ENCODE measurements around the gene PDCL2. TPM values are rescaled to one million over a fixed set of nuclear protein-coding genes. Genes with fewer than 3 reads are reported as not detected.
"Not testable (repeated sequence)": the region's sequence is repeated elsewhere in the genome, so short reads cannot be mapped to it uniquely, and the experiment has no call there.

Gene PDCL2
- total RNA-seq, 2 experiments from 2014 or later, result not detected

DNA sequence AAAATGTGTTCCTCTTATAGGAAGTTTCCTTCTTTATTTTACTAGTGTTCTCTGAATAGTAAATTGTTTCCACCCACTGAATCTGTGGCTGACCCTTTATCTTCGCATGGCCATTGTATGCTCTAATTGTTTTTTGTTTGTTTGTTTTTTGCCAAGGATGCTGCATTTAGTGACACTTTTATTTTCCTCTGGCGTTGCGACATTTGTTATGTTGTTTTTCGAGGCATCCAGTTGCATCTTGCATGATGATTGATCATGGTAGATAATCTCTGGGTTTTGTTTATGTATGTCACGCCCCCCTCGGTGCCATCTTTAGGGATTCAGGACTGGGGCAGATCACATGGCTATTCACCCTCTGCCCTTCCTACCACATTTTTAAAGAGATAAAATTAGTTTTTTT is 41.9 kb upstream of the PDCL2 start:
- Histone ChIP-seq H3K36me3 (ENCODE audit: insufficient read depth, low read length) (no peaks in the 10 kb centered on the region), H3K27me3 (ENCODE audit: control insufficient read depth in 1 of 2, insufficient read depth in 2 of 2, low read length in 2 of 2) (peaks cover 24 to 53% of the 10 kb centered on the region in 2 experiments), H3K9me3 (ENCODE audit: control insufficient read depth in 1 of 2, insufficient read depth in 1 of 2, low read length in 2 of 2) (no peaks in the 10 kb centered on the region), H3K4me3 (ENCODE audit: low read length) (no peak overlapping the region), H3K4me1 (ENCODE audit: insufficient read depth, low read length) (peaks cover 11% of the 10 kb centered on the region), H3K27ac (ENCODE audit: low read depth in 1 of 2, low read length in 2 of 2) (no peak overlapping the region)
- H3K27ac Mint-ChIP-seq, result no peak overlapping the region
- no peak for DNase-seq
- H3K4me1 Mint-ChIP-seq (ENCODE audit: low read depth), result peaks cover 19% of the 10 kb centered on the region
- no peak overlapping the region for H3K4me3 Mint-ChIP-seq
- peaks cover 78% of the 10 kb centered on the region for H3K27me3 Mint-ChIP-seq
- no peak for ATAC-seq (ENCODE audit: poor library complexity)
- TF ChIP-seq, protein P1, sequence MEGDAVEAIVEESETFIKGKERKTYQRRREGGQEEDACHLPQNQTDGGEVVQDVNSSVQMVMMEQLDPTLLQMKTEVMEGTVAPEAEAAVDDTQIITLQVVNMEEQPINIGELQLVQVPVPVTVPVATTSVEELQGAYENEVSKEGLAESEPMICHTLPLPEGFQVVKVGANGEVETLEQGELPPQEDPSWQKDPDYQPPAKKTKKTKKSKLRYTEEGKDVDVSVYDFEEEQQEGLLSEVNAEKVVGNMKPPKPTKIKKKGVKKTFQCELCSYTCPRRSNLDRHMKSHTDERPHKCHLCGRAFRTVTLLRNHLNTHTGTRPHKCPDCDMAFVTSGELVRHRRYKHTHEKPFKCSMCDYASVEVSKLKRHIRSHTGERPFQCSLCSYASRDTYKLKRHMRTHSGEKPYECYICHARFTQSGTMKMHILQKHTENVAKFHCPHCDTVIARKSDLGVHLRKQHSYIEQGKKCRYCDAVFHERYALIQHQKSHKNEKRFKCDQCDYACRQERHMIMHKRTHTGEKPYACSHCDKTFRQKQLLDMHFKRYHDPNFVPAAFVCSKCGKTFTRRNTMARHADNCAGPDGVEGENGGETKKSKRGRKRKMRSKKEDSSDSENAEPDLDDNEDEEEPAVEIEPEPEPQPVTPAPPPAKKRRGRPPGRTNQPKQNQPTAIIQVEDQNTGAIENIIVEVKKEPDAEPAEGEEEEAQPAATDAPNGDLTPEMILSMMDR (IDR thresholded peaks at IDR 0.05), result no peak
- no peaks in the 10 kb centered on the region for H3K9me3 Mint-ChIP-seq
- POLR2A ChIA-PET, result no interaction called here
- intact Hi-C loops (cut with DNase I, micrococcal nuclease), result no loop called here
- no peaks in the 10 kb centered on the region for H3K36me3 Mint-ChIP-seq (ENCODE audit: low read depth)
- CTCF ChIA-PET, result no interaction called here

DNA sequence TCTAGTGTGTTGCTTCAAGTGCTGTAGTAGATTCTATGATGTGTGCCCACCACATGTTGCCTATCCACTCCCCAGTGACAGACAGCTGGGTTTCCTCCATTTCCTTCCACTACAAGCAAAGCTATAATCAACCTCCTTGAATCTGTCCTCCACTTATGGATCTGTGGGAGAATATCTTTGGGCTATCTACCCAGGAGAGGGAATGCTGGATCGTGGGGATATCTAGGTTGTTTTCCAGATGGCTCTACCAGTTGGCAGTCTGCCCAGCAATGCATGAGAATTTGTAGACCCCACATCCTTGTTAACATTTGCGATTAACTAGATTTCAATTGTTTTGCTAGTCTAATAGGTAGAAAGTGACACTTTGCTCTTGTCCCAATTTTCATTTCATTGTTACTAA is 33.8 kb upstream of the PDCL2 start:
- H3K36me3 ChIP-seq (ENCODE audit: insufficient read depth, low read length), result no peaks in the 10 kb centered on the region
- no peak overlapping the region for H3K4me3 ChIP-seq (ENCODE audit: low read length)
- peaks cover 0 to 10% of the 10 kb centered on the region in 2 experiments for H3K27me3 ChIP-seq (ENCODE audit: control insufficient read depth in 1 of 2, insufficient read depth in 2 of 2, low read length in 2 of 2)
- ChIA-PET POLR2A (no interaction called here), CTCF (no interaction called here)
- no peaks in the 10 kb centered on the region for H3K9me3 Mint-ChIP-seq
- H3K36me3 Mint-ChIP-seq (ENCODE audit: low read depth), result no peaks in the 10 kb centered on the region
- H3K4me3 Mint-ChIP-seq, result no peak overlapping the region
- intact Hi-C loops (cut with DNase I, micrococcal nuclease), result no loop called here
- no peak overlapping the region for H3K27ac Mint-ChIP-seq
- H3K9me3 ChIP-seq (ENCODE audit: control insufficient read depth in 1 of 2, insufficient read depth in 1 of 2, low read length in 2 of 2), result no peaks in the 10 kb centered on the region
- H3K27ac ChIP-seq (ENCODE audit: low read depth in 1 of 2, low read length in 2 of 2), result no peak overlapping the region
- TF ChIP-seq, protein P1 (IDR thresholded peaks at IDR 0.05), result no peak
- H3K27me3 Mint-ChIP-seq, result peaks cover 11% of the 10 kb centered on the region
- DNase-seq, result no peak
- ATAC-seq (ENCODE audit: poor library complexity), result no peak
- H3K4me1 ChIP-seq (ENCODE audit: insufficient read depth, low read length), result no peaks in the 10 kb centered on the region
- H3K4me1 Mint-ChIP-seq (ENCODE audit: low read depth), result no peaks in the 10 kb centered on the region

DNA sequence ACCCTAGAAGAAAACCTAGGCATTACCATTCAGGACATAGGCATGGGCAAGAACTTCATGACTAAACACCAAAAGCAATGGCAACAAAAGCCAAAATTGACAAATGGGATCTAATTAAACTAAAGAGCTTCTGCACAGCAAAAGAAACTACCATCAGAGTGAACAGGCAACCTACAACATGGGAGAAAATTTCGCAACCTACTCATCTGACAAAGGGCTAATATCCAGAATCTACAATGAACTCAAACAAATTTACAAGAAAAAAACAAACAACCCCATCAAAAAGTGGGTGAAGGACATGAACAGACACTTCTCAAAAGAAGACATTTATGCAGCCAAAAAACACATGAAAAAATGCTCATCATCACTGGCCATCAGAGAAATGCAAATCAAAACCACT is 32.0 kb upstream of the PDCL2 start:
- CTCF ChIA-PET; POLR2A ChIA-PET; H3K9me3 Mint-ChIP-seq; intact Hi-C loops (cut with DNase I, micrococcal nuclease); H3K27ac ChIP-seq (ENCODE audit: low read depth in 1 of 2, low read length in 2 of 2); H3K4me3 Mint-ChIP-seq; H3K36me3 Mint-ChIP-seq (ENCODE audit: low read depth); DNase-seq; H3K4me3 ChIP-seq (ENCODE audit: low read length); H3K27me3 ChIP-seq (ENCODE audit: control insufficient read depth in 1 of 2, insufficient read depth in 2 of 2, low read length in 2 of 2); H3K36me3 ChIP-seq (ENCODE audit: insufficient read depth, low read length); H3K4me1 ChIP-seq (ENCODE audit: insufficient read depth, low read length); H3K4me1 Mint-ChIP-seq (ENCODE audit: low read depth); H3K27ac Mint-ChIP-seq; H3K9me3 ChIP-seq (ENCODE audit: control insufficient read depth in 1 of 2, insufficient read depth in 1 of 2, low read length in 2 of 2); H3K27me3 Mint-ChIP-seq; ATAC-seq (ENCODE audit: poor library complexity): not testable (repeated sequence)

DNA sequence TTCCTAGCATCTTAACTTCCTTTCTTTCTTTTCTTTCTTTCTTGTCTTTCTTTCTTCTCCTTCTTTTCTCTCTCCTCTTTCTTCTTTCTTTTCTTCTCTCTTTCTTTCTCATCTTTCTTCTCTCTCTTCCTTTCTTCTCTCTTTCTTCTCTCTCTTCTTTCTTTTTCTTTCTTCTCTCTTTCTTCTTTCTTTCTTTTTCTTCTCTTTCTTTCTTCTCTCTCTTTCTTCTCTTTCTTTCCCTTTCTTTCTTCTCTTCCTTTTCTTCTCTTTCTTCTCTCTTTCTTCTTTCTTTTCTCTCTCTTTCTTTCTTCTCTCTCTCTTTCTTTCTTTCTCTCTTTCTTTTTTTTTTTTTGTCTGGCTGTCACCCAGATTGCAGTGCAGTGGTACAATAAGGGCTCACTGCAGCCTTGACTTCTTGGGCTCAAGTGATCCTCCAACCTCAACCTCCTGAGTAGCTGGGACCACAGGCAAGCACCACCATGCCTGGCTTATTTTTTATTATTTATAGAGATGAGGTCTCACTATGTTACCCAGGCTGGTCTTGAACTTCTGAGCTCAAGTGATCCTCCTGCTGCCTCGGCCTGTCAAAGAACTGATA is 26.6 kb upstream of the PDCL2 start:
- ATAC-seq (ENCODE audit: poor library complexity) (no peak), DNase-seq (no peak)
- no peaks in the 10 kb centered on the region for H3K27me3 ChIP-seq (ENCODE audit: control insufficient read depth in 1 of 2, insufficient read depth in 2 of 2, low read length in 2 of 2)
- H3K4me1 ChIP-seq (ENCODE audit: insufficient read depth, low read length), result no peaks in the 10 kb centered on the region
- H3K36me3 Mint-ChIP-seq (ENCODE audit: low read depth), result no peaks in the 10 kb centered on the region
- POLR2A ChIA-PET, result no interaction called here
- no peak overlapping the region for H3K4me3 Mint-ChIP-seq
- no peaks in the 10 kb centered on the region for H3K9me3 Mint-ChIP-seq
- no peak overlapping the region for H3K27ac ChIP-seq (ENCODE audit: low read depth in 1 of 2, low read length in 2 of 2)
- no peaks in the 10 kb centered on the region for H3K9me3 ChIP-seq (ENCODE audit: control insufficient read depth in 1 of 2, insufficient read depth in 1 of 2, low read length in 2 of 2)
- no peaks in the 10 kb centered on the region for H3K4me1 Mint-ChIP-seq (ENCODE audit: low read depth)
- H3K27me3 Mint-ChIP-seq, result no peaks in the 10 kb centered on the region
- no peak overlapping the region for H3K27ac Mint-ChIP-seq
- no peak overlapping the region for H3K4me3 ChIP-seq (ENCODE audit: low read length)
- CTCF ChIA-PET, result no interaction called here
- TF ChIP-seq, protein P1 (IDR thresholded peaks at IDR 0.05), result peak; percentile 45
- no peaks in the 10 kb centered on the region for H3K36me3 ChIP-seq (ENCODE audit: insufficient read depth, low read length)
- intact Hi-C loops (cut with DNase I, micrococcal nuclease), result no loop called here
